ENCODE data around the gene CARD11. TPM values are rescaled to one million over a fixed set of nuclear protein-coding genes. Genes with fewer than 3 reads are reported as not detected.

Gene CARD11
- total RNA-seq, 1 donor from 2014 or later, result 0.32 TPM

GRCh38 chr7:2896131-2896530 lies 147.5 kb downstream of the CARD11 start:
- DNase-seq (ENCODE audit: low spot score), result no peak
- intact Hi-C loops (cut with DNase I), result no loop called here

GRCh38 chr7:2894118-2894940 lies 149.3 kb downstream of the CARD11 start:
- DNase-seq (ENCODE audit: low spot score), result no peak
- intact Hi-C loops (cut with DNase I), result no loop called here

GRCh38 chr7:2893411-2893861 lies 150.2 kb downstream of the CARD11 start:
- no peak for DNase-seq (ENCODE audit: low spot score)
- intact Hi-C loops (cut with DNase I), result no loop called here

GRCh38 chr7:2892549-2892948 lies 151.1 kb downstream of the CARD11 start:
- intact Hi-C loops (cut with DNase I), result no loop called here
- no peak for DNase-seq (ENCODE audit: low spot score)

- no peak for DNase-seq (ENCODE audit: low spot score)
- intact Hi-C loops (cut with DNase I), result no loop called here
Measured at GRCh38 chr7:2887816-2888215, 155.9 kb downstream of the CARD11 start.

- intact Hi-C loops (cut with DNase I), result no loop called here
- no peak for DNase-seq (ENCODE audit: low spot score)
Measured at GRCh38 chr7:2886900-2887299, 156.8 kb downstream of the CARD11 start.

- intact Hi-C loops (cut with DNase I), result no loop called here
- DNase-seq (ENCODE audit: low spot score), result no peak
Measured at GRCh38 chr7:2886391-2886790, 157.3 kb downstream of the CARD11 start.

- no peak for DNase-seq (ENCODE audit: low spot score)
- intact Hi-C loops (cut with DNase I), result no loop called here
Measured at GRCh38 chr7:2884161-2884560, 159.5 kb downstream of the CARD11 start.

- intact Hi-C loops (cut with DNase I), result no loop called here
- no peak for DNase-seq (ENCODE audit: low spot score)
Measured at GRCh38 chr7:2883101-2883500, 160.6 kb downstream of the CARD11 start.

- intact Hi-C loops (cut with DNase I), result no loop called here
- no peak for DNase-seq (ENCODE audit: low spot score)
Measured at GRCh38 chr7:2882111-2882510, 161.6 kb downstream of the CARD11 start.

- intact Hi-C loops (cut with DNase I), result no loop called here
Measured at GRCh38 chr7:2880874-2881533, 162.7 kb downstream of the CARD11 start.

GRCh38 chr7:2880051-2880450 lies 163.6 kb downstream of the CARD11 start:
- DNase-seq (ENCODE audit: low spot score), result no peak
- intact Hi-C loops (cut with DNase I), result no loop called here

More at GRCh38 chr7:2880874-2881533, 162.7 kb downstream of the CARD11 start:
- no peak for DNase-seq (ENCODE audit: low spot score)

GRCh38 chr7:2879354-2879753 lies 164.3 kb downstream of the CARD11 start:
- intact Hi-C loops (cut with DNase I), result no loop called here

GRCh38 chr7:2878306-2878705 lies 165.4 kb downstream of the CARD11 start:
- DNase-seq (ENCODE audit: low spot score), result no peak
- intact Hi-C loops (cut with DNase I), result no loop called here

More at GRCh38 chr7:2879354-2879753, 164.3 kb downstream of the CARD11 start:
- DNase-seq (ENCODE audit: low spot score), result no peak

GRCh38 chr7:2876031-2876731 lies 167.5 kb downstream of the CARD11 start:
- no peak for DNase-seq (ENCODE audit: low spot score)
- intact Hi-C loops (cut with DNase I), result no loop called here

- intact Hi-C loops (cut with DNase I), result no loop called here
Measured at GRCh38 chr7:2873686-2874551, 169.7 kb downstream of the CARD11 start.

GRCh38 chr7:2873146-2873545 lies 170.5 kb downstream of the CARD11 start:
- DNase-seq (ENCODE audit: low spot score), result no peak
- intact Hi-C loops (cut with DNase I), result no loop called here

More at GRCh38 chr7:2873686-2874551, 169.7 kb downstream of the CARD11 start:
- no peak for DNase-seq (ENCODE audit: low spot score)

- intact Hi-C loops (cut with DNase I), result no loop called here
- DNase-seq (ENCODE audit: low spot score), result no peak
Measured at GRCh38 chr7:2872296-2872874, 171.3 kb downstream of the CARD11 start.

- peak; percentile 79 for DNase-seq (ENCODE audit: low spot score)
- intact Hi-C loops (cut with DNase I), result no loop called here
Measured at GRCh38 chr7:2870471-2870931, 173.2 kb downstream of the CARD11 start.
